Jurkat, Clone E6-1 (cell line): ENCODE data around the gene S100A12.
A peak's percentile ranks its signal among the peaks of the same experiment; 100 is the strongest.

Experiments
- DNase-seq: peaks from one replicate; pipeline ENCODE4 v3.0.0-alpha.2; 2011; ENCODE audit warnings: low read depth, low spot score
- H3K4me3 ChIP-seq: 2 replicates; pipeline ENCODE4 v1.5.1; 2011; ENCODE audit warnings: mild to moderate bottlenecking, low read length, control low read depth, moderate library complexity

S100A12 gene

GRCh38 chr1:153343811-153344717, 31.4 kb downstream of the S100A12 start:
- DNase-seq = peak; percentile 64
- H3K4me3 ChIP-seq = no peak overlapping the region

GRCh38 chr1:153343040-153343681, 32.3 kb downstream of the S100A12 start:
- DNase-seq = no peak
- H3K4me3 ChIP-seq = no peak overlapping the region; the same call in 1 of the 2 replicates

- DNase-seq = no peak
Measured at GRCh38 chr1:153342178-153342577, 33.2 kb downstream of the S100A12 start.

GRCh38 chr1:153341431-153341934, 33.9 kb downstream of the S100A12 start:
- no peak for DNase-seq
- H3K4me3 ChIP-seq = no peak overlapping the region

More at GRCh38 chr1:153342178-153342577, 33.2 kb downstream of the S100A12 start:
- H3K4me3 ChIP-seq = no peak overlapping the region

GRCh38 chr1:153340356-153340755, 35.1 kb downstream of the S100A12 start:
- no peak for DNase-seq
- no peak overlapping the region for H3K4me3 ChIP-seq

GRCh38 chr1:153339802-153340201, 35.6 kb downstream of the S100A12 start:
- peak; percentile 91 for DNase-seq
- H3K4me3 ChIP-seq = no peak overlapping the region

GRCh38 chr1:153337980-153338853, 37.2 kb downstream of the S100A12 start:
- no peak overlapping the region for H3K4me3 ChIP-seq
- DNase-seq = no peak

GRCh38 chr1:153336650-153337049, 38.8 kb downstream of the S100A12 start:
- no peak overlapping the region for H3K4me3 ChIP-seq
- no peak for DNase-seq

GRCh38 chr1:153333902-153334301, 41.5 kb downstream of the S100A12 start:
- DNase-seq = no peak

GRCh38 chr1:153324912-153325311, 50.5 kb downstream of the S100A12 start:
- no peak for DNase-seq
- no peak overlapping the region for H3K4me3 ChIP-seq

More at GRCh38 chr1:153333902-153334301, 41.5 kb downstream of the S100A12 start:
- no peak overlapping the region for H3K4me3 ChIP-seq
